Subcutaneous abdominal adipose tissue (tissue), 5 donors: ENCODE data around the gene TNFRSF14.

Experiments
- H3K27ac ChIP-seq: one replicate; pipeline ENCODE4 v1.7.0; 2013; ENCODE audit warnings: low read depth, mild to moderate bottlenecking, inconsistent platforms, low read length, moderate library complexity
- H3K27me3 ChIP-seq, 5 donors: one replicate each; pipeline ENCODE4 v1.7.0; 2013; ENCODE audit warnings: low read length in 5 of 5, inconsistent platforms in 1 of 5; ENCODE audit not compliant: control insufficient read depth in 5 of 5, insufficient read depth in 4 of 5
- H3K36me3 ChIP-seq, 5 donors: one replicate each; pipeline ENCODE4 v1.7.0; 2013; ENCODE audit warnings: low read length in 5 of 5; ENCODE audit not compliant: control insufficient read depth in 5 of 5, insufficient read depth in 5 of 5
- H3K4me1 ChIP-seq, 5 donors: one replicate each; pipeline ENCODE4 v1.7.0; 2013; ENCODE audit warnings: low read length in 5 of 5, mild to moderate bottlenecking in 3 of 5, moderate library complexity in 1 of 5; ENCODE audit not compliant: control insufficient read depth in 5 of 5, insufficient read depth in 5 of 5
- H3K4me3 ChIP-seq, 5 donors: one replicate each; pipeline ENCODE4 v1.7.0; 2013; ENCODE audit warnings: low read length in 5 of 5, low read depth in 1 of 5
- H3K9ac ChIP-seq, 5 donors: one replicate each; pipeline ENCODE4 v1.7.0; 2013; ENCODE audit warnings: low read length in 5 of 5, mild to moderate bottlenecking in 4 of 5, moderate library complexity in 3 of 5
- H3K9me3 ChIP-seq, 5 donors: one replicate each; pipeline ENCODE4 v1.7.0; 2013; ENCODE audit warnings: low read length in 5 of 5; ENCODE audit not compliant: control insufficient read depth in 5 of 5
- donor health status: healthy.
- donor health status: healthy.
- donor health status: healthy.
- donor health status: healthy.
- donor health status: healthy.

TNFRSF14 gene

GRCh38 chr1:2535981-2536380 is 20.2 kb upstream of the TNFRSF14 start:
- Histone ChIP-seq H3K27ac (no peak overlapping the region), H3K9me3 (no peaks in the 10 kb centered on the region), H3K9ac (no peak overlapping the region), H3K36me3 (no peaks in the 10 kb centered on the region), H3K4me3 (no peak overlapping the region), H3K27me3 (peaks cover 30 to 70% (median 55%) of the 10 kb centered on the region in 5 donors), H3K4me1 (peaks cover 0 to 14% (median 2%) of the 10 kb centered on the region in 5 donors)

- Histone ChIP-seq H3K4me3 (no peak overlapping the region), H3K36me3 (no peaks in the 10 kb centered on the region), H3K9ac (no peak overlapping the region), H3K4me1 (peaks cover 0 to 19% (median 0%) of the 10 kb centered on the region in 5 donors), H3K9me3 (no peaks in the 10 kb centered on the region), H3K27me3 (peaks cover 22 to 65% (median 43%) of the 10 kb centered on the region in 5 donors), H3K27ac (no peak overlapping the region)
These were observed 18.4 kb upstream of the TNFRSF14 start for GRCh38 chr1:2537784-2538115.

- H3K27me3 ChIP-seq: peaks cover 23 to 60% (median 37%) of the 10 kb centered on the region in 5 donors
- H3K36me3 ChIP-seq: no peaks in the 10 kb centered on the region
- H3K4me1 ChIP-seq: peaks cover 0 to 21% (median 0%) of the 10 kb centered on the region in 5 donors
- H3K9ac ChIP-seq: no peak overlapping the region
- no peak overlapping the region for H3K27ac ChIP-seq
- H3K4me3 ChIP-seq: no peak overlapping the region
- H3K9me3 ChIP-seq: no peaks in the 10 kb centered on the region
These were observed 17.8 kb upstream of the TNFRSF14 start for GRCh38 chr1:2538376-2538775.

GRCh38 chr1:2538872-2539271 is 17.3 kb upstream of the TNFRSF14 start:
- H3K27me3 ChIP-seq: peaks cover 23 to 60% (median 35%) of the 10 kb centered on the region in 5 donors
- peaks cover 0 to 25% (median 2%) of the 10 kb centered on the region in 5 donors for H3K4me1 ChIP-seq
- H3K4me3 ChIP-seq: no peak overlapping the region

GRCh38 chr1:2539312-2539907 is 16.8 kb upstream of the TNFRSF14 start:
- Histone ChIP-seq H3K27me3 (peaks cover 28 to 58% (median 40%) of the 10 kb centered on the region in 5 donors), H3K4me1 (peaks cover 0 to 28% (median 8%) of the 10 kb centered on the region in 5 donors), H3K9me3 (no peaks in the 10 kb centered on the region)

More at GRCh38 chr1:2538872-2539271, 17.3 kb upstream of the TNFRSF14 start:
- Histone ChIP-seq H3K27ac (no peak overlapping the region), H3K9me3 (no peaks in the 10 kb centered on the region), H3K36me3 (no peaks in the 10 kb centered on the region), H3K9ac (no peak overlapping the region)

GRCh38 chr1:2540816-2541492 is 15.2 kb upstream of the TNFRSF14 start:
- Histone ChIP-seq H3K27me3 (peaks cover 22 to 50% (median 34%) of the 10 kb centered on the region in 5 donors), H3K36me3 (no peaks in the 10 kb centered on the region), H3K4me1 (peaks cover 1 to 35% (median 18%) of the 10 kb centered on the region in 5 donors), H3K4me3 (no peak overlapping the region), H3K9ac (no peak overlapping the region), H3K9me3 (no peaks in the 10 kb centered on the region), H3K27ac (no peak overlapping the region)

More at GRCh38 chr1:2539312-2539907, 16.8 kb upstream of the TNFRSF14 start:
- Histone ChIP-seq H3K27ac (no peak overlapping the region), H3K4me3 (no peak overlapping the region), H3K9ac (no peak overlapping the region), H3K36me3 (no peaks in the 10 kb centered on the region)

GRCh38 chr1:2541619-2542245 is 14.4 kb upstream of the TNFRSF14 start:
- Histone ChIP-seq H3K4me3 (no peak overlapping the region), H3K27ac (no peak overlapping the region), H3K27me3 (peaks cover 20 to 48% (median 35%) of the 10 kb centered on the region in 5 donors), H3K9ac (no peak overlapping the region), H3K9me3 (no peaks in the 10 kb centered on the region), H3K4me1 (peaks cover 1 to 41% (median 24%) of the 10 kb centered on the region in 5 donors), H3K36me3 (no peaks in the 10 kb centered on the region)

- peaks cover 1 to 47% (median 30%) of the 10 kb centered on the region in 5 donors for H3K4me1 ChIP-seq
- H3K27ac ChIP-seq: no peak overlapping the region
- H3K36me3 ChIP-seq: no peaks in the 10 kb centered on the region
- H3K27me3 ChIP-seq: peaks cover 15 to 44% (median 37%) of the 10 kb centered on the region in 5 donors
- no peak overlapping the region for H3K4me3 ChIP-seq
- H3K9ac ChIP-seq: no peak overlapping the region
- H3K9me3 ChIP-seq: no peaks in the 10 kb centered on the region
These were observed 13.8 kb upstream of the TNFRSF14 start for GRCh38 chr1:2542246-2542915.

GRCh38 chr1:2543543-2544092 is 12.6 kb upstream of the TNFRSF14 start:
- Histone ChIP-seq H3K36me3 (no peaks in the 10 kb centered on the region), H3K27ac (no peak overlapping the region), H3K27me3 (peaks cover 8 to 32% (median 27%) of the 10 kb centered on the region in 5 donors), H3K4me3 (no peak overlapping the region), H3K9me3 (no peaks in the 10 kb centered on the region), H3K4me1 (peaks cover 3 to 59% (median 42%) of the 10 kb centered on the region in 5 donors), H3K9ac (no peak overlapping the region)
